Loucy (cell line): ENCODE results near the gene OS9.

ENCODE experiments used
- CTCF ChIP-seq: fragments of 200-600 bp; sonication (generic); conservative IDR thresholded peaks from 2 replicates; pipeline ENCODE4 v1.5.1; 2014; ENCODE audit warnings: mild to moderate bottlenecking, antibody characterized with exemption, low read length
- EZH2phosphoT487 ChIP-seq: fragments of 200-600 bp; IDR thresholded peaks from 2 replicates; pipeline ENCODE4 v1.6.1; 2018; ENCODE audit warnings: antibody characterized with exemption, mild to moderate bottlenecking, moderate library complexity, borderline replicate concordance

DNA sequence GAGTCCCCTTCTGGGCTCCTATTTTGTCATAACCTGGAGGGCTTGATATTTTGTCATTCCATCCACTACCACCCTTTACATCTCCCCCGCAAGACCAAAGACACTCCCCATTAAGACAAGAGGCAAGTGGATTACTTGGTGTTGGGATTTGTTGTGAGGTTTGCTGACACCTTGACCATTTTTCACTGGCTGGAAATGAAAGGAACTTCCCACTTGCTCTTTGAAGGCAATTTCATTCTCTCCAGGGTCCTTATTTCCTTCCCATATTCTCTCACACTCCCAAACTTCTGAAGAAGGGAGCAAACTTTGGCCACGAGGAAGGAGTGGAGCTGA is 29.7 kb downstream of the OS9 start:
- no peak for TF ChIP-seq CTCF
- TF ChIP-seq EZH2phosphoT487: no peak
